ENCODE results near the gene ARTN. TPM values are rescaled to one million over a fixed set of nuclear protein-coding genes. Genes with fewer than 3 reads are reported as not detected.

The ARTN gene
- total RNA-seq, 5 donors from 2014 or later (not counting 1 experiment from before 2014, with no cell fraction given) = 0.35 to 1.5 (median 0.51) TPM; not detected in 1

- Mint-ChIP-seq H3K4me1 (peaks cover 45 to 58% (median 49%) of the 10 kb centered on the region in 3 donors), H3K4me3 (peak within 1 kb of the TSS; percentile 85 to 88 (median 86)), H3K36me3 (peaks cover 11% of the 10 kb centered on the region), H3K27me3 (no peaks in the 10 kb centered on the region), H3K27ac (peak within 1 kb of the TSS; percentile 90 to 96), H3K9me3 (no peaks in the 10 kb centered on the region)
- CTCF ChIA-PET = interaction anchor here (0.5 to 1.5 kb wide), 9 partner anchors 12 to 296 kb away, joined by 3 to 17 read pairs (median 3); partner anchors contain the start of genes ARTN (in 1 of the 2), ATP6V0B (in 1 of the 2) and KDM4A (in 1 of the 2)
- ATAC-seq (replicated peaks in 1 of 4) (peak; percentile 96 to 99 (median 97)), DNase-seq (peak; percentile 89 to 98 (median 93))
- no peaks in the 10 kb centered on the region for H3K27me3 ChIP-seq (replicated peaks in 1 of 2; ENCODE audit: control insufficient read depth in 2 of 2, extremely low read depth in 1 of 2, insufficient read depth in 2 of 2, low read length in 1 of 2)
- H3K27ac ChIP-seq (ENCODE audit: low read length) = peak within 1 kb of the TSS; percentile 94
- H3K4me3 ChIP-seq (ENCODE audit: control insufficient read depth in 1 of 2, extremely low read depth in 1 of 2, low read length in 1 of 2) = peak within 1 kb of the TSS; percentile 82 to 95
- POLR2A ChIA-PET = no interaction called here
- H3K36me3 ChIP-seq (ENCODE audit: control insufficient read depth in 2 of 2, extremely low read depth in 1 of 2, insufficient read depth in 1 of 2, low read length in 1 of 2) = peaks cover 0 to 5% of the 10 kb centered on the region in 2 donors
- H3K9me3 ChIP-seq = no peaks in the 10 kb centered on the region
- H3K4me1 ChIP-seq (ENCODE audit: control insufficient read depth in 1 of 2, extremely low read depth in 1 of 2, insufficient read depth in 2 of 2, low read length in 2 of 2) = peaks cover 21 to 40% of the 10 kb centered on the region in 2 experiments
- under 1% methylated on average over 67 of the region's 74 CpGs for WGBS (ENCODE audit: insufficient coverage)
Measured at GRCh38 chr1:43946236-43947060, 12.8 kb downstream of the ARTN start, which contains the start of gene IPO13. Gene IPO13, plus strand, starts transcription at chr1:43946950. Its CDS starts 651 bp downstream, at chr1:43947601.

GRCh38 chr1:43947061-43947873, 13.7 kb downstream of the ARTN start:
- DNase-seq = peak in 3 of 35 experiments; percentile 9 to 25 (median 12)
- Mint-ChIP-seq H3K27ac (peak overlapping the region; percentile 90 to 96), H3K9me3 (no peaks in the 10 kb centered on the region), H3K4me3 (peak overlapping the region; percentile 85 to 88 (median 86)), H3K36me3 (peaks cover 11% of the 10 kb centered on the region), H3K4me1 (peaks cover 47 to 58% (median 49%) of the 10 kb centered on the region in 3 donors), H3K27me3 (no peaks in the 10 kb centered on the region)
- Histone ChIP-seq H3K27me3 (replicated peaks in 1 of 2; ENCODE audit: control insufficient read depth in 2 of 2, extremely low read depth in 1 of 2, insufficient read depth in 2 of 2, low read length in 1 of 2) (no peaks in the 10 kb centered on the region), H3K4me3 (ENCODE audit: control insufficient read depth in 1 of 2, extremely low read depth in 1 of 2, low read length in 1 of 2) (peak overlapping the region; percentile 82 to 95), H3K27ac (ENCODE audit: low read length) (peak overlapping the region; percentile 94), H3K4me1 (ENCODE audit: control insufficient read depth in 1 of 2, extremely low read depth in 1 of 2, insufficient read depth in 2 of 2, low read length in 2 of 2) (peaks cover 21 to 40% of the 10 kb centered on the region in 2 experiments), H3K9me3 (no peaks in the 10 kb centered on the region), H3K36me3 (ENCODE audit: control insufficient read depth in 2 of 2, extremely low read depth in 1 of 2, insufficient read depth in 1 of 2, low read length in 1 of 2) (peaks cover 0 to 5% of the 10 kb centered on the region in 2 donors)
- WGBS (ENCODE audit: insufficient coverage) = 13% methylated on average over 21 of the region's 27 CpGs
- ATAC-seq (replicated peaks in 1 of 4) = peak in 2 of 4 experiments; percentile 0 to 2
- POLR2A ChIA-PET = no interaction called here
- CTCF ChIA-PET = interaction anchor here (0.7 to 1.0 kb wide), 3 partner anchors 12 to 421 kb away, joined by 3 read pairs; no protein-coding TSS in a partner anchor

- WGBS (ENCODE audit: insufficient coverage) = 87% methylated on average over 3 of the region's 3 CpGs
- ATAC-seq (replicated peaks in 1 of 4) (no peak), DNase-seq (no peak)
- Mint-ChIP-seq H3K36me3 (peaks cover 11% of the 10 kb centered on the region), H3K4me3 (peak overlapping the region; percentile 85 to 88 (median 86)), H3K9me3 (no peaks in the 10 kb centered on the region), H3K4me1 (peaks cover 45 to 55% (median 49%) of the 10 kb centered on the region in 3 donors), H3K27ac (peak overlapping the region; percentile 71 to 96), H3K27me3 (no peaks in the 10 kb centered on the region)
- H3K27ac ChIP-seq (ENCODE audit: low read length) = no peak overlapping the region
- peaks cover 21 to 40% of the 10 kb centered on the region in 2 experiments for H3K4me1 ChIP-seq (ENCODE audit: control insufficient read depth in 1 of 2, extremely low read depth in 1 of 2, insufficient read depth in 2 of 2, low read length in 2 of 2)
- H3K4me3 ChIP-seq (ENCODE audit: control insufficient read depth in 1 of 2, extremely low read depth in 1 of 2, low read length in 1 of 2) = peak overlapping the region in 1 of 2 donors; percentile 95
- no peaks in the 10 kb centered on the region for H3K9me3 ChIP-seq
- H3K27me3 ChIP-seq (replicated peaks in 1 of 2; ENCODE audit: control insufficient read depth in 2 of 2, extremely low read depth in 1 of 2, insufficient read depth in 2 of 2, low read length in 1 of 2) = no peaks in the 10 kb centered on the region
- H3K36me3 ChIP-seq (ENCODE audit: control insufficient read depth in 2 of 2, extremely low read depth in 1 of 2, insufficient read depth in 1 of 2, low read length in 1 of 2) = peaks cover 0 to 5% of the 10 kb centered on the region in 2 donors
- CTCF ChIA-PET = interaction anchor here in 1 of 2 donors (1.0 kb wide), 1 partner anchor 422 kb away, joined by 3 read pairs; no protein-coding TSS in a partner anchor
- POLR2A ChIA-PET = no interaction called here
Measured at GRCh38 chr1:43947874-43948437, 14.4 kb downstream of the ARTN start.

GRCh38 chr1:43949678-43950077, 16.1 kb downstream of the ARTN start:
- H3K27ac Mint-ChIP-seq = no peak overlapping the region
- WGBS (ENCODE audit: insufficient coverage) = 91% methylated on average over 13 of the region's 13 CpGs
- ATAC-seq (replicated peaks in 1 of 4) = no peak
- Histone ChIP-seq H3K36me3 (ENCODE audit: control insufficient read depth in 2 of 2, extremely low read depth in 1 of 2, insufficient read depth in 1 of 2, low read length in 1 of 2) (peaks cover 0 to 5% of the 10 kb centered on the region in 2 donors), H3K27ac (ENCODE audit: low read length) (no peak overlapping the region), H3K4me1 (ENCODE audit: control insufficient read depth in 1 of 2, extremely low read depth in 1 of 2, insufficient read depth in 2 of 2, low read length in 2 of 2) (peaks cover 21 to 38% of the 10 kb centered on the region in 2 experiments), H3K27me3 (replicated peaks in 1 of 2; ENCODE audit: control insufficient read depth in 2 of 2, extremely low read depth in 1 of 2, insufficient read depth in 2 of 2, low read length in 1 of 2) (no peaks in the 10 kb centered on the region), H3K4me3 (ENCODE audit: control insufficient read depth in 1 of 2, extremely low read depth in 1 of 2, low read length in 1 of 2) (no peak overlapping the region), H3K9me3 (no peaks in the 10 kb centered on the region)
- H3K4me1 Mint-ChIP-seq = peaks cover 42 to 47% (median 46%) of the 10 kb centered on the region in 3 donors
- CTCF ChIA-PET = no interaction called here
- POLR2A ChIA-PET = no interaction called here
- no peaks in the 10 kb centered on the region for H3K27me3 Mint-ChIP-seq
- DNase-seq = no peak
- no peaks in the 10 kb centered on the region for H3K9me3 Mint-ChIP-seq
- no peak overlapping the region for H3K4me3 Mint-ChIP-seq
- H3K36me3 Mint-ChIP-seq = peaks cover 7% of the 10 kb centered on the region

GRCh38 chr1:43951021-43951985, 17.7 kb downstream of the ARTN start:
- Histone ChIP-seq H3K4me1 (ENCODE audit: control insufficient read depth in 1 of 2, extremely low read depth in 1 of 2, insufficient read depth in 2 of 2, low read length in 2 of 2) (peaks cover 13 to 24% of the 10 kb centered on the region in 2 experiments), H3K9me3 (no peaks in the 10 kb centered on the region), H3K36me3 (ENCODE audit: control insufficient read depth in 2 of 2, extremely low read depth in 1 of 2, insufficient read depth in 1 of 2, low read length in 1 of 2) (peaks cover 0 to 7% of the 10 kb centered on the region in 2 donors), H3K27ac (ENCODE audit: low read length) (no peak overlapping the region), H3K4me3 (ENCODE audit: control insufficient read depth in 1 of 2, extremely low read depth in 1 of 2, low read length in 1 of 2) (no peak overlapping the region), H3K27me3 (replicated peaks in 1 of 2; ENCODE audit: control insufficient read depth in 2 of 2, extremely low read depth in 1 of 2, insufficient read depth in 2 of 2, low read length in 1 of 2) (no peaks in the 10 kb centered on the region)
- H3K36me3 Mint-ChIP-seq = peaks cover 7% of the 10 kb centered on the region
- H3K27ac Mint-ChIP-seq = no peak overlapping the region
- ATAC-seq (replicated peaks in 1 of 4) (no peak), DNase-seq (no peak)
- H3K9me3 Mint-ChIP-seq = no peaks in the 10 kb centered on the region
- peaks cover 30 to 33% (median 33%) of the 10 kb centered on the region in 3 donors for H3K4me1 Mint-ChIP-seq
- POLR2A ChIA-PET = no interaction called here
- H3K27me3 Mint-ChIP-seq = no peaks in the 10 kb centered on the region
- no peak overlapping the region for H3K4me3 Mint-ChIP-seq
- 95% methylated on average over 3 of the region's 4 CpGs for WGBS (ENCODE audit: insufficient coverage)
- CTCF ChIA-PET = no interaction called here

Data from T-cell (primary cell).